ENCODE data around the gene ZMAT1.

Gene ZMAT1

GRCh38 chrX:101950581-101950980, 18.8 kb upstream of the ZMAT1 start:
- no peak overlapping the region for H3K9ac ChIP-seq (ENCODE audit: insufficient read length, low read depth)
- H3K4me1 ChIP-seq (ENCODE audit: insufficient read depth, insufficient read length): peaks cover 2% of the 10 kb centered on the region
- no peak for DNase-seq (ENCODE audit: low read depth, low spot score)
- H3K27me3 ChIP-seq (ENCODE audit: insufficient read depth, insufficient read length): no peaks in the 10 kb centered on the region
- no peak overlapping the region for H3K4me3 ChIP-seq (ENCODE audit: insufficient read length, low read depth)
- no peaks in the 10 kb centered on the region for H3K36me3 ChIP-seq (ENCODE audit: insufficient read depth, insufficient read length, low read length)
- TF ChIP-seq ZNF274 (IDR thresholded peaks at IDR 0.05; ENCODE audit: low read depth, low read length): no peak
- TF ChIP-seq SUZ12 (IDR thresholded peaks at IDR 0.05; ENCODE audit: extremely low read depth, insufficient read depth, insufficient read length): no peak
- TF ChIP-seq YY1 (IDR thresholded peaks at IDR 0.05; ENCODE audit: insufficient read depth, insufficient read length): no peak
- H3K9me3 ChIP-seq (ENCODE audit: insufficient read depth, low read length): no peaks in the 10 kb centered on the region

GRCh38 chrX:101932249-101932570, 383 bp upstream of the ZMAT1 start:
- H3K4me1 ChIP-seq (ENCODE audit: insufficient read depth, insufficient read length): no peaks in the 10 kb centered on the region
- no peak overlapping the region for H3K4me3 ChIP-seq (ENCODE audit: insufficient read length, low read depth)
- no peak overlapping the region for H3K9ac ChIP-seq (ENCODE audit: insufficient read length, low read depth)
- H3K36me3 ChIP-seq (ENCODE audit: insufficient read depth, insufficient read length, low read length): no peaks in the 10 kb centered on the region
- peaks cover 12% of the 10 kb centered on the region for H3K9me3 ChIP-seq (ENCODE audit: insufficient read depth, low read length)
- DNase-seq (ENCODE audit: low read depth, low spot score): no peak
- TF ChIP-seq SUZ12 (IDR thresholded peaks at IDR 0.05; ENCODE audit: extremely low read depth, insufficient read depth, insufficient read length) (no peak), YY1 (IDR thresholded peaks at IDR 0.05; ENCODE audit: insufficient read depth, insufficient read length) (no peak), ZNF274 (IDR thresholded peaks at IDR 0.05; ENCODE audit: low read depth, low read length) (no peak)
- no peaks in the 10 kb centered on the region for H3K27me3 ChIP-seq (ENCODE audit: insufficient read depth, insufficient read length)

GRCh38 chrX:101931136-101931487, 715 bp downstream of the ZMAT1 start:
- Histone ChIP-seq H3K9me3 (ENCODE audit: insufficient read depth, low read length) (peaks cover 12% of the 10 kb centered on the region), H3K9ac (ENCODE audit: insufficient read length, low read depth) (peak overlapping the region; percentile 61), H3K27me3 (ENCODE audit: insufficient read depth, insufficient read length) (no peaks in the 10 kb centered on the region), H3K36me3 (ENCODE audit: insufficient read depth, insufficient read length, low read length) (no peaks in the 10 kb centered on the region), H3K4me3 (ENCODE audit: insufficient read length, low read depth) (peak overlapping the region; percentile 38), H3K4me1 (ENCODE audit: insufficient read depth, insufficient read length) (no peaks in the 10 kb centered on the region)
- no peak for TF ChIP-seq ZNF274 (IDR thresholded peaks at IDR 0.05; ENCODE audit: low read depth, low read length)
- TF ChIP-seq SUZ12 (IDR thresholded peaks at IDR 0.05; ENCODE audit: extremely low read depth, insufficient read depth, insufficient read length): no peak
- no peak for TF ChIP-seq YY1 (IDR thresholded peaks at IDR 0.05; ENCODE audit: insufficient read depth, insufficient read length)
- no peak for DNase-seq (ENCODE audit: low read depth, low spot score)

GRCh38 chrX:101925733-101926132, 6.1 kb downstream of the ZMAT1 start:
- Histone ChIP-seq H3K27me3 (ENCODE audit: insufficient read depth, insufficient read length) (no peaks in the 10 kb centered on the region), H3K4me3 (ENCODE audit: insufficient read length, low read depth) (no peak overlapping the region), H3K4me1 (ENCODE audit: insufficient read depth, insufficient read length) (no peaks in the 10 kb centered on the region), H3K36me3 (ENCODE audit: insufficient read depth, insufficient read length, low read length) (no peaks in the 10 kb centered on the region), H3K9ac (ENCODE audit: insufficient read length, low read depth) (no peak overlapping the region), H3K9me3 (ENCODE audit: insufficient read depth, low read length) (no peaks in the 10 kb centered on the region)
- no peak for DNase-seq (ENCODE audit: low read depth, low spot score)
- no peak for TF ChIP-seq SUZ12 (IDR thresholded peaks at IDR 0.05; ENCODE audit: extremely low read depth, insufficient read depth, insufficient read length)

GRCh38 chrX:101918751-101919150, 13.1 kb downstream of the ZMAT1 start:
- DNase-seq (ENCODE audit: low read depth, low spot score): no peak
- no peaks in the 10 kb centered on the region for H3K36me3 ChIP-seq (ENCODE audit: insufficient read depth, insufficient read length, low read length)
- H3K9ac ChIP-seq (ENCODE audit: insufficient read length, low read depth): no peak overlapping the region
- no peaks in the 10 kb centered on the region for H3K27me3 ChIP-seq (ENCODE audit: insufficient read depth, insufficient read length)
- no peaks in the 10 kb centered on the region for H3K4me1 ChIP-seq (ENCODE audit: insufficient read depth, insufficient read length)
- TF ChIP-seq ZNF274 (IDR thresholded peaks at IDR 0.05; ENCODE audit: low read depth, low read length) (no peak), SUZ12 (IDR thresholded peaks at IDR 0.05; ENCODE audit: extremely low read depth, insufficient read depth, insufficient read length) (no peak), YY1 (IDR thresholded peaks at IDR 0.05; ENCODE audit: insufficient read depth, insufficient read length) (no peak)
- no peaks in the 10 kb centered on the region for H3K9me3 ChIP-seq (ENCODE audit: insufficient read depth, low read length)
- no peak overlapping the region for H3K4me3 ChIP-seq (ENCODE audit: insufficient read length, low read depth)

- Histone ChIP-seq H3K27me3 (ENCODE audit: insufficient read depth, insufficient read length) (no peaks in the 10 kb centered on the region), H3K4me1 (ENCODE audit: insufficient read depth, insufficient read length) (no peaks in the 10 kb centered on the region), H3K36me3 (ENCODE audit: insufficient read depth, insufficient read length, low read length) (no peaks in the 10 kb centered on the region), H3K4me3 (ENCODE audit: insufficient read length, low read depth) (no peak overlapping the region), H3K9ac (ENCODE audit: insufficient read length, low read depth) (no peak overlapping the region), H3K9me3 (ENCODE audit: insufficient read depth, low read length) (no peaks in the 10 kb centered on the region)
- TF ChIP-seq YY1 (IDR thresholded peaks at IDR 0.05; ENCODE audit: insufficient read depth, insufficient read length) (no peak), SUZ12 (IDR thresholded peaks at IDR 0.05; ENCODE audit: extremely low read depth, insufficient read depth, insufficient read length) (no peak), ZNF274 (IDR thresholded peaks at IDR 0.05; ENCODE audit: low read depth, low read length) (no peak)
- no peak for DNase-seq (ENCODE audit: low read depth, low spot score)
These were observed 25.6 kb downstream of the ZMAT1 start for GRCh38 chrX:101906136-101906796.

GRCh38 chrX:101904996-101905395, 26.8 kb downstream of the ZMAT1 start:
- no peak for TF ChIP-seq SUZ12 (IDR thresholded peaks at IDR 0.05; ENCODE audit: extremely low read depth, insufficient read depth, insufficient read length)
- TF ChIP-seq YY1 (IDR thresholded peaks at IDR 0.05; ENCODE audit: insufficient read depth, insufficient read length): no peak
- no peak for TF ChIP-seq ZNF274 (IDR thresholded peaks at IDR 0.05; ENCODE audit: low read depth, low read length)
- no peak for DNase-seq (ENCODE audit: low read depth, low spot score)
- Histone ChIP-seq H3K9ac (ENCODE audit: insufficient read length, low read depth) (no peak overlapping the region), H3K27me3 (ENCODE audit: insufficient read depth, insufficient read length) (no peaks in the 10 kb centered on the region), H3K4me3 (ENCODE audit: insufficient read length, low read depth) (no peak overlapping the region), H3K9me3 (ENCODE audit: insufficient read depth, low read length) (no peaks in the 10 kb centered on the region), H3K36me3 (ENCODE audit: insufficient read depth, insufficient read length, low read length) (no peaks in the 10 kb centered on the region), H3K4me1 (ENCODE audit: insufficient read depth, insufficient read length) (no peaks in the 10 kb centered on the region)

Measured in NT2/D1 (cell line).